COLO668 (cell line): ENCODE data around the gene RNF32.
"Not testable (repeated sequence)": the region's sequence is repeated elsewhere in the genome, so short reads cannot be mapped to it uniquely, and the experiment has no call there.

Experiments used
- DNase-seq: peaks from one replicate; lab custom pipeline; 2025; ENCODE audit not compliant: unreplicated experiment; lab: John Stamatoyannopoulos, UW

Gene RNF32

GRCh38 chr7:156640949-156641485 is 443 bp downstream of the RNF32 start:
- DNase-seq = peak; percentile 73

GRCh38 chr7:156642306-156643045 is 1.9 kb downstream of the RNF32 start:
- no peak for DNase-seq

GRCh38 chr7:156647330-156647729 is 6.8 kb downstream of the RNF32 start:
- DNase-seq = not testable (repeated sequence)

GRCh38 chr7:156650042-156650441 is 9.5 kb downstream of the RNF32 start:
- DNase-seq = peak; percentile 26

- no peak for DNase-seq
These were observed 10.9 kb downstream of the RNF32 start for GRCh38 chr7:156651474-156651873.

GRCh38 chr7:156652886-156653568 is 12.5 kb downstream of the RNF32 start:
- no peak for DNase-seq

GRCh38 chr7:156654511-156655234 is 14.1 kb downstream of the RNF32 start:
- DNase-seq = no peak

- no peak for DNase-seq
These were observed 14.7 kb downstream of the RNF32 start for GRCh38 chr7:156655251-156655650.

- no peak for DNase-seq
These were observed 15.4 kb downstream of the RNF32 start for GRCh38 chr7:156655983-156656382.

- no peak for DNase-seq
These were observed 16.0 kb downstream of the RNF32 start for GRCh38 chr7:156656598-156656997.

- no peak for DNase-seq
These were observed 17.1 kb downstream of the RNF32 start for GRCh38 chr7:156657681-156658080.

- no peak for DNase-seq
These were observed 18.6 kb downstream of the RNF32 start for GRCh38 chr7:156659203-156659602.

GRCh38 chr7:156659961-156660360 is 19.4 kb downstream of the RNF32 start:
- no peak for DNase-seq

- no peak for DNase-seq
These were observed 21.1 kb downstream of the RNF32 start for GRCh38 chr7:156661637-156662036.

- no peak for DNase-seq
These were observed 21.7 kb downstream of the RNF32 start for GRCh38 chr7:156662277-156662676.

GRCh38 chr7:156665101-156665500 is 24.5 kb downstream of the RNF32 start:
- no peak for DNase-seq

GRCh38 chr7:156666368-156667109 is 26.0 kb downstream of the RNF32 start:
- no peak for DNase-seq

GRCh38 chr7:156667110-156667426 is 26.5 kb downstream of the RNF32 start:
- DNase-seq = no peak

GRCh38 chr7:156668130-156668741 is 27.7 kb downstream of the RNF32 start:
- no peak for DNase-seq

- no peak for DNase-seq
These were observed 28.7 kb downstream of the RNF32 start for GRCh38 chr7:156669035-156669828.
